ENCODE data around the gene COMP.

DNA sequence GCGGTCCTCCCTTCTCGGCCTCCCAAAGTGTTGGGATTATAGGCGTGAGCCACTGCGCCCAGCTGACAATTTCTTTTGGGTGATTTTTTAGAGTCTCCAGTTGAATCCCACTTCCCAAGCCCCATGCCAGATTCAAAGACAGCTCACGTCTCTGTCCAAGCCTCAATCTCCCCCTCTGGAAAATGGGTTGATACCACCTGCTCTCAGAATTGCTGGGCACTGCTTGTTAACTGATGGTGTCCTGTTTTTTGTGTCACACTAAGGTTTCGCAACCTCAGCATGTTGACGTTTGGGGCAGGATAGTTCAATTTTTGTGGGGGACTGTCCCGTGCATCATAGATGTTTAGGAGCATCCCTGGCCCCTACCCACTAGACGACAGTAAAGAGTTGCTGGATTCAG is 26.5 kb upstream of the COMP start:
- TF ChIP-seq, protein P1, sequence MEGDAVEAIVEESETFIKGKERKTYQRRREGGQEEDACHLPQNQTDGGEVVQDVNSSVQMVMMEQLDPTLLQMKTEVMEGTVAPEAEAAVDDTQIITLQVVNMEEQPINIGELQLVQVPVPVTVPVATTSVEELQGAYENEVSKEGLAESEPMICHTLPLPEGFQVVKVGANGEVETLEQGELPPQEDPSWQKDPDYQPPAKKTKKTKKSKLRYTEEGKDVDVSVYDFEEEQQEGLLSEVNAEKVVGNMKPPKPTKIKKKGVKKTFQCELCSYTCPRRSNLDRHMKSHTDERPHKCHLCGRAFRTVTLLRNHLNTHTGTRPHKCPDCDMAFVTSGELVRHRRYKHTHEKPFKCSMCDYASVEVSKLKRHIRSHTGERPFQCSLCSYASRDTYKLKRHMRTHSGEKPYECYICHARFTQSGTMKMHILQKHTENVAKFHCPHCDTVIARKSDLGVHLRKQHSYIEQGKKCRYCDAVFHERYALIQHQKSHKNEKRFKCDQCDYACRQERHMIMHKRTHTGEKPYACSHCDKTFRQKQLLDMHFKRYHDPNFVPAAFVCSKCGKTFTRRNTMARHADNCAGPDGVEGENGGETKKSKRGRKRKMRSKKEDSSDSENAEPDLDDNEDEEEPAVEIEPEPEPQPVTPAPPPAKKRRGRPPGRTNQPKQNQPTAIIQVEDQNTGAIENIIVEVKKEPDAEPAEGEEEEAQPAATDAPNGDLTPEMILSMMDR (IDR thresholded peaks at IDR 0.05): no peak
- no peak for TF ChIP-seq POLR2A (IDR thresholded peaks at IDR 0.05)
- TF ChIP-seq POLR2AphosphoS5 (IDR thresholded peaks at IDR 0.05): no peak
